ENCODE measurements around the gene SLC16A3. TPM values are rescaled to one million over a fixed set of nuclear protein-coding genes. Genes with fewer than 3 reads are reported as not detected.

SLC16A3 gene
- polyA plus RNA-seq, 3 donors = 26.3 to 103 (median 35.3) TPM

DNA sequence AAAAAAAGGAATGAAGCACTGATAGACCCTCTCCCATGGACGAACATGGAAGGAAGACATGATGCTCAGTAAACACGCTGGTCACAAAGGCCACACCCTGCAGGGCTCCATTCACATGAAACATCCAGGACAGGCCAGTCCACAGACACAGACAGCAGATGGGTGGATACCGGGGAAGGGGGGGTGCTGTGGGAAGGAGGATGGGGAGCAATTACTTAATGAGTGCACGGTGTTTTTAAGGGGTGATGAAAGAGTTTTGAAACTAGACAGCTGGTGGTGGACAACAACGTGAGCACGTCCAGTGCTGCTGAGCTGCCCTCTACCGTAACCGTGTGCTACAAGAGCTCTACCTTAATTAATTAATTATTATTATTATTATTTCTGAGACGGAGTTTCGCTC lies 6.0 kb upstream of the SLC16A3 start:
- Histone ChIP-seq H3K27ac (ENCODE audit: low read depth in 1 of 2, low read length in 2 of 2) (peak overlapping the region; percentile 30 to 53), H3K27me3 (ENCODE audit: control insufficient read depth in 2 of 2, insufficient read depth in 2 of 2, low read length in 2 of 2) (no peaks in the 10 kb centered on the region), H3K9me3 (replicated peaks in 1 of 2; ENCODE audit: control insufficient read depth in 1 of 2, insufficient read depth in 1 of 2, low read length in 2 of 2) (no peaks in the 10 kb centered on the region), H3K9ac (ENCODE audit: insufficient read depth, low read length, poor library complexity, severe bottlenecking) (no peak overlapping the region), H3K79me2 (ENCODE audit: insufficient read depth, low read length) (peaks cover 33% of the 10 kb centered on the region), H3K4me2 (replicated peaks; ENCODE audit: extremely low read depth, low read length, poor library complexity, severe bottlenecking) (peak overlapping the region; percentile 18), H3K36me3 (replicated peaks in 1 of 2; ENCODE audit: control insufficient read depth in 1 of 2, insufficient read depth in 2 of 2, low read length in 2 of 2) (no peaks in the 10 kb centered on the region), H3K4me3 (replicated peaks in 1 of 3; ENCODE audit: low read depth in 2 of 3, low read length in 3 of 3) (peak overlapping the region in 1 of 3 experiments; percentile 3), H3K4me1 (ENCODE audit: control insufficient read depth in 1 of 2, insufficient read depth in 2 of 2, low read length in 2 of 2) (peaks cover 72 to 81% of the 10 kb centered on the region in 2 donors), H4K20me1 (ENCODE audit: insufficient read depth, low read length) (no peaks in the 10 kb centered on the region), H2AFZ (ENCODE audit: insufficient read depth, low read depth, low read length, poor library complexity, severe bottlenecking) (no peak overlapping the region)
- TF ChIP-seq CTCF (IDR thresholded peaks at IDR 0.05) = peak; percentile 40
- Mint-ChIP-seq H3K27me3 (ENCODE audit: low read depth in 3 of 3) (peaks cover 0 to 2% (median 1%) of the 10 kb centered on the region in 3 donors), H3K4me1 (peaks cover 56% of the 10 kb centered on the region), H3K36me3 (peaks cover 3 to 11% of the 10 kb centered on the region in 2 donors), H3K27ac (peak overlapping the region; percentile 68 to 91 (median 88)), H3K4me3 (peak overlapping the region in 1 of 2 donors; percentile 57), H3K9me3 (no peaks in the 10 kb centered on the region)
- WGBS (ENCODE audit: insufficient coverage) = 0% methylated on average over 1 of the region's 10 CpGs
- intact Hi-C loops (cut with micrococcal nuclease) = no loop called here
- DNase-seq = peak; percentile 80 to 86 (median 81)

- Histone ChIP-seq H3K9ac (ENCODE audit: insufficient read depth, low read length, poor library complexity, severe bottlenecking) (no peak overlapping the region), H4K20me1 (ENCODE audit: insufficient read depth, low read length) (no peaks in the 10 kb centered on the region), H3K4me1 (ENCODE audit: control insufficient read depth in 1 of 2, insufficient read depth in 2 of 2, low read length in 2 of 2) (peaks cover 69 to 80% of the 10 kb centered on the region in 2 donors), H3K27ac (ENCODE audit: low read depth in 1 of 2, low read length in 2 of 2) (peak overlapping the region in 1 of 2 donors; percentile 30), H3K4me3 (replicated peaks in 1 of 3; ENCODE audit: low read depth in 2 of 3, low read length in 3 of 3) (no peak overlapping the region), H3K27me3 (ENCODE audit: control insufficient read depth in 2 of 2, insufficient read depth in 2 of 2, low read length in 2 of 2) (no peaks in the 10 kb centered on the region), H3K79me2 (ENCODE audit: insufficient read depth, low read length) (peaks cover 33% of the 10 kb centered on the region), H2AFZ (ENCODE audit: insufficient read depth, low read depth, low read length, poor library complexity, severe bottlenecking) (no peak overlapping the region), H3K9me3 (replicated peaks in 1 of 2; ENCODE audit: control insufficient read depth in 1 of 2, insufficient read depth in 1 of 2, low read length in 2 of 2) (no peaks in the 10 kb centered on the region), H3K36me3 (replicated peaks in 1 of 2; ENCODE audit: control insufficient read depth in 1 of 2, insufficient read depth in 2 of 2, low read length in 2 of 2) (no peaks in the 10 kb centered on the region), H3K4me2 (replicated peaks; ENCODE audit: extremely low read depth, low read length, poor library complexity, severe bottlenecking) (no peak overlapping the region)
- Mint-ChIP-seq H3K36me3 (peaks cover 3 to 10% of the 10 kb centered on the region in 2 donors), H3K4me1 (peaks cover 53% of the 10 kb centered on the region), H3K27me3 (ENCODE audit: low read depth in 3 of 3) (peaks cover 0 to 2% (median 1%) of the 10 kb centered on the region in 3 donors), H3K27ac (peak overlapping the region in 1 of 7 donors; percentile 76), H3K9me3 (no peaks in the 10 kb centered on the region), H3K4me3 (no peak overlapping the region)
- no peak for DNase-seq
- intact Hi-C loops (cut with micrococcal nuclease) = no loop called here
- TF ChIP-seq CTCF (IDR thresholded peaks at IDR 0.05) = no peak
- 94% methylated on average over 2 of the region's 5 CpGs for WGBS (ENCODE audit: insufficient coverage)
These were observed 5.3 kb upstream of the SLC16A3 start for GRCh38 chr17:82223517-82223916.
